CD4-positive, alpha-beta T cell (primary cell): ENCODE measurements around the gene AIMP1. TPM values are rescaled to one million over a fixed set of nuclear protein-coding genes. Genes with fewer than 3 reads are reported as not detected.

Experiments
- ATAC-seq: fragments of 200-7000 bp; cut with Tn5 transposase; one replicate; pipeline ENCODE4 v1.10.0; 2022; ENCODE audit warnings: mild to moderate bottlenecking; ENCODE audit not compliant: poor library complexity
- CTCF ChIA-PET: fragments of 350-600 bp; sonication (Branson Sonifier 250); formaldehyde crosslinking; loops from one replicate; lab custom pipeline; 2021; ENCODE audit warnings: antibody characterized with exemption, inconsistent platforms; lab: Charles Lee
- POLR2A ChIA-PET: fragments of 350-600 bp; sonication (Branson Sonifier 250); formaldehyde crosslinking; loops from one replicate; lab custom pipeline; 2021; ENCODE audit warnings: antibody characterized with exemption, inconsistent platforms; lab: Charles Lee
- DNase-seq, 14 experiments: peaks; one replicate each; pipeline ENCODE4 v3.0.0-alpha.2; 2013 to 2020; ENCODE audit warnings: mixed read lengths in 2 of 14
- H3K27ac ChIP-seq, 2 donors: one replicate each; pipeline versions ENCODE4 v1.5.1 to v1.7.0; 2013; ENCODE audit warnings: low read length in 2 of 2, low read depth in 1 of 2, mild to moderate bottlenecking in 1 of 2
- H3K27me3 ChIP-seq, 2 experiments: 1 replicate in 1 of 2; 2 replicates in 1 of 2; pipeline versions ENCODE4 v1.6.1 to v1.7.0; 2013; ENCODE audit warnings: low read length in 2 of 2, control low read depth in 1 of 2, mild to moderate bottlenecking in 1 of 2, moderate library complexity in 1 of 2; ENCODE audit not compliant: insufficient read depth in 2 of 2, control insufficient read depth in 1 of 2
- H3K36me3 ChIP-seq: one replicate; pipeline ENCODE4 v1.6.1; 2013; ENCODE audit warnings: low read length, control low read depth; ENCODE audit not compliant: insufficient read depth
- H3K4me1 ChIP-seq: one replicate; pipeline ENCODE4 v1.6.1; 2013; ENCODE audit warnings: low read length, control low read depth; ENCODE audit not compliant: insufficient read depth
- H3K4me3 ChIP-seq: one replicate; pipeline ENCODE4 v1.5.1; 2013; ENCODE audit warnings: mild to moderate bottlenecking, low read length, moderate library complexity
- H3K9me3 ChIP-seq, 2 experiments: 1 replicate in 1 of 2; 2 replicates in 1 of 2; pipeline versions ENCODE4 v1.6.1 to v1.7.0; 2013; ENCODE audit warnings: low read length in 2 of 2, mild to moderate bottlenecking in 2 of 2, control low read depth in 1 of 2, moderate library complexity in 1 of 2; ENCODE audit not compliant: control insufficient read depth in 1 of 2, insufficient read depth in 1 of 2
- H3K27ac Mint-ChIP-seq: one replicate; pipeline ENCODE4 v1.8.0; 2020; ENCODE audit warnings: mixed read lengths
- H3K27me3 Mint-ChIP-seq: one replicate; pipeline ENCODE4 v1.8.0; 2021; ENCODE audit warnings: mixed read lengths
- H3K36me3 Mint-ChIP-seq: one replicate; pipeline ENCODE4 v1.8.0; 2021; ENCODE audit warnings: low read depth, mixed read lengths
- H3K4me1 Mint-ChIP-seq: one replicate; pipeline ENCODE4 v1.8.0; 2021; ENCODE audit warnings: low read depth, mixed read lengths
- H3K4me3 Mint-ChIP-seq: one replicate; pipeline ENCODE4 v1.8.0; 2020; ENCODE audit warnings: mild to moderate bottlenecking, mixed read lengths
- H3K9me3 Mint-ChIP-seq: one replicate; pipeline ENCODE4 v1.8.0; 2020; ENCODE audit warnings: mixed read lengths
- intact Hi-C, 2 experiments: fragments of 100-400 bp; cut with DNase I in 1 of 2; cut with micrococcal nuclease in 1 of 2; formaldehyde crosslinking; loops; one replicate each; pipeline versions ENCODE4 v1.15.1 to v1.9.0; 2023 to 2025; cut with DNase I, micrococcal nuclease
- total RNA-seq, 174 experiments: library from RNA in 2 of 174; stranded (reverse) in 2 of 174; gene quantifications; one replicate each; pipeline ENCODE4 v1.2.3 and lab custom pipeline; 2021 to 2026
- TF ChIP-seq, protein P1 (sequence below): fragments of 200-600 bp; IDR thresholded peaks from one replicate; pipeline ENCODE4 v1.8.0; 2022; ENCODE audit warnings: antibody characterized with exemption, mild to moderate bottlenecking

The AIMP1 gene
- total RNA-seq, 2 experiments from 2014 or later: 75.4 to 77.8 TPM

DNA sequence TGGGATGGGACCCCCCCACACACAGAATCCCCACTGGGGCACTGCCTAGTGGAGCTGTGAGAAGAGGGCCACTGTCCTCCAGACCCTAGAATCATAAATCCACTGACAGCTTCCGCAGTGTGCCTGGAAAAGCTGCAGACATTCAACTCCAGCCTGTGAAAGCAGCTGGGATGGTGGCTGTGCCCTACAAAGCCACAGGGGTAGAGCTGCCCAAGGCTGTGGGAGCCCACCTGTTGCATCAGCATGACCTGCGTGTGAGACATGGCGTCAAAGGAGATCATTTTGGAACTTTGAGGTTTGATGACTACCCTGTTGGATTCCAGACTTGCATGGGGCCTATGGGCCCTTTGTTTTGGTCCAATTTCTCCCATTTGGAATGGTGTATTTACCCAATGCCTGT is 22.3 kb downstream of the AIMP1 start:
- no peak overlapping the region for H3K4me3 Mint-ChIP-seq
- Histone ChIP-seq H3K9me3 (peaks cover 9 to 11% of the 10 kb centered on the region in 2 experiments), H3K27me3 (no peaks in the 10 kb centered on the region), H3K4me3 (no peak overlapping the region), H3K27ac (no peak overlapping the region), H3K36me3 (peaks cover 73% of the 10 kb centered on the region), H3K4me1 (peaks cover 5% of the 10 kb centered on the region)
- DNase-seq: no peak
- H3K4me1 Mint-ChIP-seq: peaks cover 56% of the 10 kb centered on the region
- no peak for ATAC-seq
- ChIA-PET POLR2A (no interaction called here), CTCF (no interaction called here)
- intact Hi-C loops: no loop called here
- no peaks in the 10 kb centered on the region for H3K27me3 Mint-ChIP-seq
- H3K9me3 Mint-ChIP-seq: peaks cover 11% of the 10 kb centered on the region
- TF ChIP-seq, protein P1, sequence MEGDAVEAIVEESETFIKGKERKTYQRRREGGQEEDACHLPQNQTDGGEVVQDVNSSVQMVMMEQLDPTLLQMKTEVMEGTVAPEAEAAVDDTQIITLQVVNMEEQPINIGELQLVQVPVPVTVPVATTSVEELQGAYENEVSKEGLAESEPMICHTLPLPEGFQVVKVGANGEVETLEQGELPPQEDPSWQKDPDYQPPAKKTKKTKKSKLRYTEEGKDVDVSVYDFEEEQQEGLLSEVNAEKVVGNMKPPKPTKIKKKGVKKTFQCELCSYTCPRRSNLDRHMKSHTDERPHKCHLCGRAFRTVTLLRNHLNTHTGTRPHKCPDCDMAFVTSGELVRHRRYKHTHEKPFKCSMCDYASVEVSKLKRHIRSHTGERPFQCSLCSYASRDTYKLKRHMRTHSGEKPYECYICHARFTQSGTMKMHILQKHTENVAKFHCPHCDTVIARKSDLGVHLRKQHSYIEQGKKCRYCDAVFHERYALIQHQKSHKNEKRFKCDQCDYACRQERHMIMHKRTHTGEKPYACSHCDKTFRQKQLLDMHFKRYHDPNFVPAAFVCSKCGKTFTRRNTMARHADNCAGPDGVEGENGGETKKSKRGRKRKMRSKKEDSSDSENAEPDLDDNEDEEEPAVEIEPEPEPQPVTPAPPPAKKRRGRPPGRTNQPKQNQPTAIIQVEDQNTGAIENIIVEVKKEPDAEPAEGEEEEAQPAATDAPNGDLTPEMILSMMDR: no peak
- no peak overlapping the region for H3K27ac Mint-ChIP-seq
- H3K36me3 Mint-ChIP-seq: peaks cover 92% of the 10 kb centered on the region

- no peak overlapping the region for H3K4me3 Mint-ChIP-seq
- H3K27me3 ChIP-seq: no peaks in the 10 kb centered on the region
- H3K4me1 Mint-ChIP-seq: peaks cover 64% of the 10 kb centered on the region
Measured at GRCh38 chr4:106339431-106339830, 23.1 kb downstream of the AIMP1 start.

DNA sequence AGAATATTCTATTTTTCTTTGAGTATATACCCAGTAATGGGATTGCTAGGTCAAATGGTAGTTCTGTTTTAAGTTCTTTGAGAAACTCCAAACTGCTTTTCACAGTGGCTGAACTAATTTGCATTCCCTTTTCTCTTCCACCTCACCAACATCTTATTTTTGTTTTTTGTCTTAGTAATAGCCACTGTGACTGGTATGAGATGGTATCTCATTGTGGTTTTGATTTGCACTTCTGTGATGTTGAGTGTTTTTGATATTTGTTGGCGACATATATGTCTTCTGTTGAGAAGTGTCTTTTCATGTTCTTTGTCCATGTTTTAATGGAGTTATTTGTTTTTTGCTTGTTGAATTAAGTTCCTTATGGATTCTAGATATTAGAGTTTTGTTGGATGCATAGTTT is 24.4 kb downstream of the AIMP1 start:
- Mint-ChIP-seq H3K9me3 (peaks cover 11% of the 10 kb centered on the region), H3K27me3 (no peaks in the 10 kb centered on the region), H3K36me3 (peaks cover 89% of the 10 kb centered on the region), H3K27ac (peak overlapping the region; percentile 42), H3K4me1 (peaks cover 63% of the 10 kb centered on the region), H3K4me3 (no peak overlapping the region)
- Histone ChIP-seq H3K4me1 (peaks cover 5% of the 10 kb centered on the region), H3K27ac (no peak overlapping the region), H3K9me3 (peaks cover 9 to 11% of the 10 kb centered on the region in 2 experiments), H3K27me3 (no peaks in the 10 kb centered on the region), H3K36me3 (peaks cover 63% of the 10 kb centered on the region), H3K4me3 (no peak overlapping the region)
- ATAC-seq (no peak), DNase-seq (no peak)
- CTCF ChIA-PET: no interaction called here
- intact Hi-C loops: no loop called here
- TF ChIP-seq, protein P1: no peak
- POLR2A ChIA-PET: no interaction called here

More at GRCh38 chr4:106339431-106339830, 23.1 kb downstream of the AIMP1 start:
- Mint-ChIP-seq H3K27me3 (no peaks in the 10 kb centered on the region), H3K27ac (no peak overlapping the region), H3K36me3 (peaks cover 92% of the 10 kb centered on the region), H3K9me3 (peaks cover 11% of the 10 kb centered on the region)
- POLR2A ChIA-PET: no interaction called here
- intact Hi-C loops: no loop called here
- CTCF ChIA-PET: no interaction called here
- peaks cover 5% of the 10 kb centered on the region for H3K4me1 ChIP-seq
- H3K36me3 ChIP-seq: peaks cover 71% of the 10 kb centered on the region
- TF ChIP-seq, protein P1: no peak
- peaks cover 9 to 11% of the 10 kb centered on the region in 2 experiments for H3K9me3 ChIP-seq
- H3K27ac ChIP-seq: no peak overlapping the region
- H3K4me3 ChIP-seq: no peak overlapping the region
- ATAC-seq (no peak), DNase-seq (no peak)
